ENCODE data around the gene GOLGA2. TPM values are rescaled to one million over a fixed set of nuclear protein-coding genes. Genes with fewer than 3 reads are reported as not detected.

Gene GOLGA2
- total and polyA plus RNA-seq, 2 donors (not counting 1 experiment from before 2014, with no cell fraction given): 23.2 to 87.3 TPM

DNA sequence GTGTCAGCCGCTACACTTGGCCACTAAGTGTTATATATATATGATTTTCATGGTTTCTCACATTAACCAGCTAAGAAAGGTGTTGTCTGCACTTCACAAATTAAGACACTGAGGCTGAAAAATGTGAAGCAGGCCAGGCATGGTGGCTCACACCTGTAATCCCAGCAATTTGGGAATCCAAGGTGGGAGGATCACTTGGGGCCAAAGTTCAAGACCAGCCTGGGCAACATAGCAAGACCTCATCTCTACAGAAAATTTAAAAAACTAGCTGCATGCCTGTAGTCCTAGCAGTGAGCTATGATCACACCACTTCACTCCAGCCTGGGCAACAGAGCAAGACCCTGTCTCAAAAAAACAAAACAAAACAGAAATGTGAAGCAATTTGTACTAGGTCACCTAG, 48.6 kb upstream of the GOLGA2 start:
- peaks cover 5% of the 10 kb centered on the region for H4K20me1 ChIP-seq (ENCODE audit: control insufficient read depth, insufficient read depth, low read length, poor library complexity, severe bottlenecking)
- H3K27me3 Mint-ChIP-seq: no peaks in the 10 kb centered on the region
- TF ChIP-seq, protein P1, sequence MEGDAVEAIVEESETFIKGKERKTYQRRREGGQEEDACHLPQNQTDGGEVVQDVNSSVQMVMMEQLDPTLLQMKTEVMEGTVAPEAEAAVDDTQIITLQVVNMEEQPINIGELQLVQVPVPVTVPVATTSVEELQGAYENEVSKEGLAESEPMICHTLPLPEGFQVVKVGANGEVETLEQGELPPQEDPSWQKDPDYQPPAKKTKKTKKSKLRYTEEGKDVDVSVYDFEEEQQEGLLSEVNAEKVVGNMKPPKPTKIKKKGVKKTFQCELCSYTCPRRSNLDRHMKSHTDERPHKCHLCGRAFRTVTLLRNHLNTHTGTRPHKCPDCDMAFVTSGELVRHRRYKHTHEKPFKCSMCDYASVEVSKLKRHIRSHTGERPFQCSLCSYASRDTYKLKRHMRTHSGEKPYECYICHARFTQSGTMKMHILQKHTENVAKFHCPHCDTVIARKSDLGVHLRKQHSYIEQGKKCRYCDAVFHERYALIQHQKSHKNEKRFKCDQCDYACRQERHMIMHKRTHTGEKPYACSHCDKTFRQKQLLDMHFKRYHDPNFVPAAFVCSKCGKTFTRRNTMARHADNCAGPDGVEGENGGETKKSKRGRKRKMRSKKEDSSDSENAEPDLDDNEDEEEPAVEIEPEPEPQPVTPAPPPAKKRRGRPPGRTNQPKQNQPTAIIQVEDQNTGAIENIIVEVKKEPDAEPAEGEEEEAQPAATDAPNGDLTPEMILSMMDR (IDR thresholded peaks at IDR 0.05): no peak
- no peak for TF ChIP-seq EZH2 (IDR thresholded peaks at IDR 0.05; ENCODE audit: borderline replicate concordance, insufficient read depth, low read depth, low read length, poor library complexity, severe bottlenecking)
- DNase-seq (no peak), ATAC-seq (ENCODE audit: low read depth) (no peak)
- peaks cover 17 to 22% of the 10 kb centered on the region in 2 donors for H3K4me1 ChIP-seq (ENCODE audit: control insufficient read depth in 2 of 2, insufficient read depth in 2 of 2, low read length in 2 of 2)
- ChIA-PET CTCF (interaction anchor here (0.6 to 1.2 kb wide), 4 partner anchors 10 to 46 kb away, joined by 3 read pairs; partner anchors contain the start of gene URM1), POLR2A (interaction anchor here (0.5 to 0.6 kb wide), 3 partner anchors 14 to 450 kb away, joined by 3 to 6 read pairs (median 4); no protein-coding TSS in a partner anchor)
- H3K27me3 ChIP-seq (replicated peaks in 1 of 4; ENCODE audit: control extremely low read depth in 1 of 4, control insufficient read depth in 3 of 4, insufficient read depth in 4 of 4, low read length in 3 of 4): no peaks in the 10 kb centered on the region
- peaks cover 53% of the 10 kb centered on the region for H3K79me2 ChIP-seq (ENCODE audit: control insufficient read depth, insufficient read depth, low read length)
- no peak overlapping the region for H3K4me2 ChIP-seq (replicated peaks; ENCODE audit: low read depth, low read length, poor library complexity, severe bottlenecking)
- WGBS (ENCODE audit: insufficient coverage): no CpG with 5 or more reads among the region's 1 CpG
- no peaks in the 10 kb centered on the region for H3K9me3 ChIP-seq (ENCODE audit: control extremely low read depth in 1 of 3, control insufficient read depth in 2 of 3, insufficient read depth in 1 of 3, low read length in 2 of 3)
- intact Hi-C loops (cut with micrococcal nuclease): loop anchor here (5.0 kb wide), 2 partner anchors 132 to 228 kb away; partner anchors contain the start of genes CIZ1 and SPTAN1
- no peak overlapping the region for H3K4me3 ChIP-seq (ENCODE audit: control extremely low read depth in 1 of 5, extremely low read depth in 1 of 5, insufficient read depth in 1 of 5, low read depth in 2 of 5, low read length in 4 of 5)
- H3K36me3 ChIP-seq (replicated peaks in 1 of 2; ENCODE audit: control extremely low read depth in 1 of 2, control insufficient read depth in 1 of 2, extremely low read depth in 1 of 2, insufficient read depth in 2 of 2, low read length in 1 of 2): peaks cover 2 to 23% of the 10 kb centered on the region in 2 experiments
- H3K27ac ChIP-seq (ENCODE audit: low read length in 2 of 2): no peak overlapping the region
- peak overlapping the region; percentile 41 for H3K27ac Mint-ChIP-seq
- H3K9ac ChIP-seq (ENCODE audit: low read length): no peak overlapping the region
- H3K4me3 Mint-ChIP-seq: peak overlapping the region; percentile 97
- H3K9me3 Mint-ChIP-seq (ENCODE audit: insufficient read depth): no peaks in the 10 kb centered on the region
- H2AFZ ChIP-seq (ENCODE audit: insufficient read depth, low read depth, low read length, poor library complexity, severe bottlenecking): no peak overlapping the region
- peaks cover 31% of the 10 kb centered on the region for H3K4me1 Mint-ChIP-seq

DNA sequence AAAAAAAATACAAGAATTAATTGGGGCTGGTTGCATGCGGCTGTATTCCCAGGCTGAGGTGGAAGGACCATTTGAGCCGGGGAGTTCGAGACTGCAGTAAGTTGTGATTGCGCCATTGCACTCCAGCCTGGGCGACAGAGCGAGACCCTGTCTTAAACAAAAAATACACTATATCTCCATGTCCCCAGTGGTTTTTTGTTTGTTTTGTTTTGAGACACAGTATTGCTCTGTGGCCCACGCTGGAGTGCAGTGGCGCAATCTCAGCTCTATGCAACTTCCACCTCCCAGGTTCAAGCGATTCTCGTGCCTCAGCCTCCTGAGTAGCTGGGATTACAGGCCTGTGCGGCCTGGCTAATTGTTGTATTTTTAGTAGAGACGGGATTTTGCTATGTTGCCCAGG, 48.0 kb upstream of the GOLGA2 start:
- intact Hi-C loops (cut with micrococcal nuclease): loop anchor here (5.0 kb wide), 2 partner anchors 131 to 229 kb away; partner anchors contain the start of genes CIZ1 and SPTAN1
- H3K4me2 ChIP-seq (replicated peaks; ENCODE audit: low read depth, low read length, poor library complexity, severe bottlenecking): peak overlapping the region; percentile 95
- H3K9me3 Mint-ChIP-seq (ENCODE audit: insufficient read depth): no peaks in the 10 kb centered on the region
- H3K9ac ChIP-seq (ENCODE audit: low read length): peak overlapping the region; percentile 73
- no peaks in the 10 kb centered on the region for H3K27me3 Mint-ChIP-seq
- no peak for TF ChIP-seq EZH2 (IDR thresholded peaks at IDR 0.05; ENCODE audit: borderline replicate concordance, insufficient read depth, low read depth, low read length, poor library complexity, severe bottlenecking)
- TF ChIP-seq, protein P1 (IDR thresholded peaks at IDR 0.05): no peak
- no peaks in the 10 kb centered on the region for H3K9me3 ChIP-seq (ENCODE audit: control extremely low read depth in 1 of 3, control insufficient read depth in 2 of 3, insufficient read depth in 1 of 3, low read length in 2 of 3)
- H2AFZ ChIP-seq (ENCODE audit: insufficient read depth, low read depth, low read length, poor library complexity, severe bottlenecking): no peak overlapping the region
- H3K27ac Mint-ChIP-seq: no peak overlapping the region
- H3K4me3 ChIP-seq (ENCODE audit: control extremely low read depth in 1 of 5, extremely low read depth in 1 of 5, insufficient read depth in 1 of 5, low read depth in 2 of 5, low read length in 4 of 5): peak overlapping the region in 3 of 5 experiments; percentile 61 to 95 (median 92)
- POLR2A ChIA-PET: no interaction called here
- H3K4me1 Mint-ChIP-seq: peaks cover 31% of the 10 kb centered on the region
- CTCF ChIA-PET: interaction anchor here (0.6 to 1.1 kb wide), 3 partner anchors 18 to 47 kb away, joined by 3 read pairs; partner anchors contain the start of gene URM1
- WGBS (ENCODE audit: insufficient coverage): 100% methylated on average over 2 of the region's 12 CpGs
- H4K20me1 ChIP-seq (ENCODE audit: control insufficient read depth, insufficient read depth, low read length, poor library complexity, severe bottlenecking): peaks cover 5% of the 10 kb centered on the region
- no peaks in the 10 kb centered on the region for H3K27me3 ChIP-seq (replicated peaks in 1 of 4; ENCODE audit: control extremely low read depth in 1 of 4, control insufficient read depth in 3 of 4, insufficient read depth in 4 of 4, low read length in 3 of 4)
- H3K79me2 ChIP-seq (ENCODE audit: control insufficient read depth, insufficient read depth, low read length): peaks cover 49% of the 10 kb centered on the region
- H3K36me3 ChIP-seq (replicated peaks in 1 of 2; ENCODE audit: control extremely low read depth in 1 of 2, control insufficient read depth in 1 of 2, extremely low read depth in 1 of 2, insufficient read depth in 2 of 2, low read length in 1 of 2): peaks cover 2 to 20% of the 10 kb centered on the region in 2 experiments
- no peak for DNase-seq
- H3K4me1 ChIP-seq (ENCODE audit: control insufficient read depth in 2 of 2, insufficient read depth in 2 of 2, low read length in 2 of 2): peaks cover 17 to 22% of the 10 kb centered on the region in 2 donors
- H3K4me3 Mint-ChIP-seq: peak overlapping the region; percentile 97
- H3K27ac ChIP-seq (ENCODE audit: low read length in 2 of 2): no peak overlapping the region
- no peak for ATAC-seq (ENCODE audit: low read depth)
